DMS114 treated with DMSO at 0.1 percent for 48 hours (cell line): ENCODE measurements around the gene TNMD.
"Not testable (repeated sequence)": the region's sequence is repeated elsewhere in the genome, so short reads cannot be mapped to it uniquely, and the experiment has no call there.

Source experiments
- DNase-seq: peaks from one replicate; lab custom pipeline; 2025; ENCODE audit not compliant: unreplicated experiment; lab: John Stamatoyannopoulos, UW

The TNMD gene

DNA sequence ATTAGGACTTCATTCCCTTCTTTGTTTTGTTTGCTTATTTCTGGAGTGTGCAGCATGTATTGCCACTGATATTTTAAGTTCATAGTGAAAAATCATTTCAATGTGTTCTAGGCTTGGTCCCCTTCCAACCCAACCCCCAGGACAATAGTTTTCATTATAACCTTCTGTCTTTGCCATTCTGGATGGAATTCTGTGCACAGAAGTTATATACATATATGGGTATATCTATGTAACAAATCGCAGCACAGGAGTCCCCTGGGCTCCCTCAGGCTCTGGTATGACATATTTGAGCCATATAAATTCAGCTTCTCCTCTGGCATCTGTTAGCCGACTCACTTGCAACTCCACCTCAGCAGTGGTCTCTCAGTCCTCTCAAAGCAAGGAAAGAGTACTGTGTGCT lies at the start of gene TNMD:
TSS of gene TNMD (plus strand) at position 326 of the 400 bp plus-strand sequence. CDS start 83 bp downstream, outside the sequence.
- no peak for DNase-seq

DNA sequence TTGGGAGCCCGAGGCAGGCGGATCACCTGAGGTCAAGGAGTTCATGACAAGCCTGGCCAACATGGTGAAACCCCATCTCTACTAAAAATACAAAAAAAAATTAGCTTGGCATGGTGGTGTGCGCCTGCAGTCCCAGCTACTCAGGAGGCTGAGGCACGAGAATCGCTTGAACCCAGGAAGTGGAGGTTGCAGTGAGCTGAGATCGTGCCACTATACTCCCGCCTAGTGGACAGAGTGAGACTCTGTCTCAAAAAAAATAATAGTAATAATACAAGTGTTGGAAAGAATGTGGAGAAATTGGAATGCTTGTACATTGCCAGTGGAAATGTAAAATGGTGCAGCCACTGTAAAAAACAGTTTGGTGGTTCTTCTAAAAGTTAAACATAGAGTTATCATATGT lies 19.2 kb upstream of the TNMD start:
- not testable (repeated sequence) for DNase-seq

DNA sequence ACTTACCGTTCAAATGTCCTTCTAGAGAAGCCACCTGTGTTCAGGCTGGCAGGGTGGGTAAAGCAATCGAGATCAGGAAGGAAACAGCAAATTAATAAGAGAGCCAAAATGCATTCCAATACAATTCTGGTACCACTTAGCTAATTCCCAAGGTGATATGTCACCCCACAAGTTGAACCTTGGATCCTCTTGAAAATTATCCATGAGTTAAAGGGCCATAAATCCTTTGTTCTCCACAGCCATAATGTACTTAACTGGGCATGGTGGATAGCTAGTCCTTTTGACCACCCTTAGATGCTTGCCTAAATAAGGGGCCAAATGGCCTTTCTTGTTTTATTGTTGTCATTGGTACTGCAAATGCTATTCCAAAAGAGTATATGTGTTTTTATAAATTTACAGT lies 2.0 kb downstream of the TNMD start:
- no peak for DNase-seq

DNA sequence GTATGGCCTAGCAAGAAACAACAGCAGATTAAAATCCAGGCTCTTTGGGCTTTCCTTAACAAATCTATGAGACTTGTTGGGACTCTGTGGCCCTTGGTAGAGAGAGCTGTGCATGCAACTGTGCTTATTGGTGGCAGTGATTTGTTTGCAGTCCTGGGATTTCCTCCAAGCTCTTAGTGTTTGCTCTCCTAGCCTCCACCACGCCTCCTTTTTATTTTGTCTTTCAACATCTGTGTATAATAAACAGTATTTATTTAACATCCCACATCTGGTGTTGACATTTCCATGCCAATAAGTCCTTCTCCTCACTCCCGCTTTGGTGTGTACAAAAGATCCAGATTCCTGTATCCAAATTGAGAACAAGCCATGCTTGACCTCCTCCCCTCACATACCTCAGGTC lies 3.1 kb downstream of the TNMD start:
- no peak for DNase-seq

DNA sequence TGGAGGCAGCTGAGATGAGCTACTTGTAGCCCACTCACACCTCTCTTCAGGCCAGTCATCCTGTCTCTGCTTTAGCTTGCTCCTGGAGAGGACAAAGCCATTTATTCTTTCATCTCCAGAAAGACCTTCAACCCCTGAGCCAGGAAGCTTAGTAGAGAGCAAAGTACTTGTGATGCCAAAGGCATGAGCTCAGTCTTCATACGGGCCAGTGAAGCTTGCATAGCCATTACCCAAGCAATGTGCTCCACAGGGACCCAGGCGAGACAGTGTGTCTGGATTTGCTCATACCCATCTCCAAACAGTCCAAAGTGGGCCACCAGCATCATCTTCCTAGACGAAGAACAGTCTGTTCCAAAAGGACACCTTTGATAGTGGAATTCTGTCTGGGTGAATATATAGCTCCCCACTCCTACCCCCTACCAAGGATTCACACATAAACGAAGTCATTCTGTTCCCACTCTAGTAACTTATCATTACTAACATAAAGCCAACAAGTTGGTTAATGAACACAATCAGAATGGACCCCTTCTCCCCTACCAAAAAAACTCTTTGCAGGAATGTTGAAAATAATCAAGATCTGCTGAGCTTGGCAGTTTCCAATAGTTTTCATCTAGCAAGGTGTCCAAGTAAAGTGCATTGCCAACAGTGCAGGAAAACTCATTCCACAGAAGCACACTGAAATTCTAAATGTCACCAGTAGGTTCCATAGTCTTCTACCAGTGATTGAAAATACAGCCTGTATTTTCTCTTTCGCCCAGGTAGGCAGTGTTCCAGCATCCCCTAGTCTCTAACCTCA lies 6.7 kb downstream of the TNMD start:
- DNase-seq, result no peak

DNA sequence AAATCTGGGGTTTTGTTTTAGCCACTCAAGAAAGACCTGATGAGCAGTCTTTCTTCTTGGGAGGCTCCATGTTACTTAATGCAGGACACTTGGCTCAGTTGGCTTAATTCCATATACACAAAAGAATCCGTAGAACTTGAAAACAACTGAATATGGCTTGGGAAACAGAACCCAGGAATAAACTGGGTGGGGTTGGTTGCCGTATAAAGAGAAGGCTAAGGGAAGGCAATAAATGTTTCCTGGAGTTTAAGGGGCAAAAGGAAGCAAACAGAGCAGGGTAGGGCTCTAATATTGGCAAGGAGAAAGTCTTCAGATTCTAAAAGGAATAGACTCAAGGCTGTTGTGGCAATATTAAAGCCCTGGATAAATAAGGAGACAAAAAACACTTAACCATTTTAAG lies 8.4 kb downstream of the TNMD start:
- DNase-seq, result no peak

DNA sequence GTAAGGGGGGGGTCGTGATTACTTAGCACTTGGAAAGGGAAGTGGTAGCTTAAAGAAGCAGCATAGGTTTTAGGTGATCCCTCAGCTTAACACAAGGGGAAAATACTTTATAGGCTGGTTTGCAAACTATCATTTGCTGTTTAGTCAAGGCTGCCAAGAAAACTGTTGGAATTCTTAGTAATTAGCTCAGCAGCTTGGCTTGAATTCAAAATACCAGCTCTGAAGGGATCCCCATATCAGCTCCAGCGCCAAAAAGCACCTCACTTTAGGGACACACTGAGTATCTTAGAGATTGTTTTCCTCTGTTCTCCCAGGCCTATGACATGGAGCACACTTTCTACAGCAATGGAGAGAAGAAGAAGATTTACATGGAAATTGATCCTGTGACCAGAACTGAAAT lies 8.8 kb downstream of the TNMD start:
- no peak for DNase-seq

DNA sequence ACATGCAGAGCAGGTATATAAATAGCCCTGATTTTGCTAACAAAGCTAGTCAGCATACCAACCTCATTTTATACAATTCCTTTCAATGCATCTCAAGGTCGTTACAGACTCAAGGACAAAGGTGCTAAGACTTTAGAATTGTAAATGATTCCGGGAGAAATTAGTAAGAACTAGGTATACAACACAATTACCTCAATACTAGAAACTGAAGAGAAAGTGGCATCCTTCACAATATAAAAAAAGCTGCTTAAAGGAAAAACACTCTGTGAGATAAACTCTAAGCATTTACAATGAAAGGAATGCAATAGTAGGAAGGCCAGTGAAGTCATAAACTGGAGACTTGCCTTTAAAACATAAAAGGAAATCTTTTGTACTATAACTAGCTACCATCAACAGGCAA lies 11.9 kb downstream of the TNMD start:
- no peak for DNase-seq

DNA sequence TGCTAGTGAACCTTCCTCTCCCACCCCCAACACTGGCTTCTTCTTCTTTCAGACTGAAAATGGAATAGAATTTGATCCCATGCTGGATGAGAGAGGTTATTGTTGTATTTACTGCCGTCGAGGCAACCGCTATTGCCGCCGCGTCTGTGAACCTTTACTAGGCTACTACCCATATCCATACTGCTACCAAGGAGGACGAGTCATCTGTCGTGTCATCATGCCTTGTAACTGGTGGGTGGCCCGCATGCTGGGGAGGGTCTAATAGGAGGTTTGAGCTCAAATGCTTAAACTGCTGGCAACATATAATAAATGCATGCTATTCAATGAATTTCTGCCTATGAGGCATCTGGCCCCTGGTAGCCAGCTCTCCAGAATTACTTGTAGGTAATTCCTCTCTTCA lies 14.7 kb downstream of the TNMD start:
- no peak for DNase-seq

DNA sequence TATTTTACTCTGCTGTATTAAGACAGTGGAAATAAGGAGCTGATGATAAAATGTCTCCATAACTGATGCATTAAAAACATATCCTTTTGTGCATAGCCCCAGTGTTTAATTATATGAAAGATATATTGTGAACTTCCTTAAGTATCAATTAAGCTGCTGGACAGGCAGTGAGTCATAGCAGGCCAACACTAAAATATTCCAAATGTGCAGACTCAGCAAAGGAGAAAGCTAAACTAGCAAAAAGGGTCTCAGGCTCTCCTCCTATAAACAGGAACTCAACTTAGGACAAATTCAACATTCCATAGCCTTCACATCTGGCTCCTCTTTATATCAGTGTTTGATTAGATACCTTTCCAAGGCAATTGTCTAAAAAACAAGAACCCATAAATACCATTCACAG lies 15.6 kb downstream of the TNMD start:
- no peak for DNase-seq

DNA sequence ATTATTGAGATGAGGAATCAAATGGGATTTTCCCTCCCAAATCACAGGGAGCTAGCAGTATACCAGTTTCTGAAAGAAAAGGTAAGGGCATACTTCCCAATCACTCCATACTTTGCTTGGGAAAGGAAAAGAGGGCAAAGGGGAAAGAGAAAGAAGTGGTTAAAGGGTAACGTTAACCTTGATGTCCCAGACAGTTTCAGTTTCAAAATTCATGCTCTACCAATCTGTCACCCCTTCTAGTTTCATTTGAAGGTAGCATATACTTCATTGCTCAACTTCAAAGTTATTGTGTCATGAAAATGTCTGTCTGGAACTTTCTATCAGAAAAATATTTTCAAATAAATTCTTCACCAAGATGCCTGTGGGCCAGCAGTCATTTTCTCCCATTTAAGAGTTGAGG lies 16.0 kb downstream of the TNMD start:
- DNase-seq, result no peak

DNA sequence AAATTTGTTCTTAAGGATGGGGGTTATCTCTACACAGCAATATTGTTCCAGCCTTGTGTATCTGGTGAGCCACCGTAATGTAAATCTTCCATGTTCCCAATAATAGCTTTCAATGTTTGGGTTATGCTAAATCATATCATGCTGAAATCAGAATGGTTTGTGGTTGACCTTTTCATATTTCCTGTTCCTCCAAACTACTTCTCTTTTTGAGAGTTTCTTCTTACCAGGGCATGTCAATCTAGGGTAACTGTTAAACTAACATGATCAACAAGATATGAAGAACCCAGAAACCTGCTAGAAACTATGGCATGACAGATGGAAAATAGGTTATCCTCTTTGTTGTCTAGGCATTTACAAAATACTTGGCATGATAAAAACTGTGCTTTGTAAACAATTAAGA lies 22.0 kb downstream of the TNMD start:
- DNase-seq, result no peak

DNA sequence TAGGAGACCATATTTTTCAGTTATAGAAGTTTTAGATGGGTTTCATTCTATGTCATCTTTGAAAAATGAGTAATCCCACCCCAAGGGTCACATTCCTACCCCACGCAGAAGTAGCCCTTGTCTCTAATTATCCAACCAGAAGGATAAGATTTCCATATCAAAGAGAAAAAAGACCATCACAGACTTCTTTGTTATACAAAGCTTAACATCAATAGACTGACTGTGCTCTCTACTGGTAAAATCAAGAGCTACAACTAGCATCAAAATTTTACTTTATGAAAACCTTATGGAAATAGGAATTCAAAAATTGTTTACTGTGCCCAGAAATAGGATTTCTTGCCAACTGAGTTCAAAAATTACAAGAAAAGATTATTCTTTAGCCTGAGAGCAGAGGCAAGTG lies 24.9 kb downstream of the TNMD start:
- DNase-seq, result peak; percentile 10

DNA sequence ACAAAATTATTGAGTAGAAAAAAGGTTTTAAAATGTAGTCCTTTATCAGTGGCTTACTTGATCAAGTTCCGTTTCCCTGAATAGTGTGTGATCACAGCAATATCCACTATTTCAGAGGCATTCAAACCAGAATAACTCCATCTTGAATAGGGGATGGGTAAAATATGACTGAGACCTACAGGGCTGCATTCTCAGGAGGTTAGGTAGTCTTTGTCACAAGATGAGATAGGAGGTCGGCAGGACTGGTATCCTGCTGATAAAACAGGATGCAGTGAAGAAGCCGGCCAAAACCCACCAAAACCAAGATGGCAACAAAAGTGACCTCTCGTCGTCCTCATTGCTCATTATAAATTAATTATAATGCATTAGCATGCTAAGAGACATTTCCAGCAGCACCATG lies 27.2 kb downstream of the TNMD start:
- DNase-seq, result no peak

DNA sequence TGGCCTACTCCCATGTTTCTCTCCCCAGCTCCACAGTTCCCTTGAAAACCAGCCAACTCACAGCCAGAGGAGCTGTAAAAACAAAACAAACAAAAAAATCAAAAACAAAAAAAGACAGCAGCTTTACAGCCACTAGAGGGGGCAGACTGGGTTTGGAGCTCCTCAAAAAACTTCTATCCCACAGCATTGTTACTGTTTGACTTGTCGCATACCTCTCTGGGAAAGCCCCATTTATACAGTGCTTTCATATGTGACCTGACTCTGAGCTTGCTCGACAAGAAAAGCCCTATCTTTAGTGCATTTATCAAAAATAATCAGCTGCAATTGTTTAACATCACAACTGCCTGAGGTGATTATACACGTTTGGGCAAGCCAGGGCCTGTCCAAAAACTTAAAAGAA lies 30.3 kb downstream of the TNMD start:
- DNase-seq, result peak; percentile 72

DNA sequence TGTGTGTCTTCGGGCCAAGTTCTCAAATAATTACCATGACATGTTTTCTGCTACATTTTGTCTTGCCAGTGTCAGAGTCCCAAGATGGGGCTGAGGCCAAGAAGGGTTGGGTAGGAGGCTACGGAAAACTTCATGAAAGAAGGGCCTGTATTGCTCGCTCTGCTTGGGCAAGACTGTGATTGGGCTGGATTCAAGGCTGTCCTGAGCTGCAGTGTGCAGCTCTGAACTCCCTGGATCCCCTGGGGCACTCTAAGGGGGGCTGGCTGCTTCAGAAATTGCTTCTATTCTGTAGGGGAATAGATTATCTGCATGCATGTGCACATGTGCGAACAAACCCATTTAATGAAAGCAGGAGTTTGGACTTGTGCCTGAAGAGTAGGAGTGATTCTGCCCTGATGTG lies 38.3 kb downstream of the TNMD start:
- no peak for DNase-seq

DNA sequence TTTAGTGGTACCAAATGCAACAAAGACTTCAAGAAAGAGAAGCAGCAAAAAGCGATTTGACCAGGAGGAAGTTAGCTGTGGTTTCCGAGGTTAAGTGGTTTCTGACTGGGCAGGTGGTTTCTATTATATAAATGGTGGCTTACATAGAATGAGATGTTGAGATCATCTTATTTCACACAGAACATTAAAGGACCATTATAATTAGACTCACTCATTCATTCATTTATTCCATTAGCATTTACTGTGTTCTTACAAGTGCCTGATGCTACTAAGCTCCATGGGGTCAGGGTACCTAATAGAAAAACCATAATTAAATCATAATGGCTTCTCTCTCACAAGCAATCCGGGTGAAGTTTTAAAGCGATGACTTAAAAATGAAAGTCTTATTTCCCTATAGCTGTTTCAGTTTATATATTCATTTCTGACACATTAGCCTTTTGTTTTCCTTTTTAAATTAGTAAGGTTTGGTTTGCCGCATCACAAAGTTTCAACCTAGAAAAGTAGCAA lies 41.3 kb downstream of the TNMD start:
- no peak for DNase-seq

DNA sequence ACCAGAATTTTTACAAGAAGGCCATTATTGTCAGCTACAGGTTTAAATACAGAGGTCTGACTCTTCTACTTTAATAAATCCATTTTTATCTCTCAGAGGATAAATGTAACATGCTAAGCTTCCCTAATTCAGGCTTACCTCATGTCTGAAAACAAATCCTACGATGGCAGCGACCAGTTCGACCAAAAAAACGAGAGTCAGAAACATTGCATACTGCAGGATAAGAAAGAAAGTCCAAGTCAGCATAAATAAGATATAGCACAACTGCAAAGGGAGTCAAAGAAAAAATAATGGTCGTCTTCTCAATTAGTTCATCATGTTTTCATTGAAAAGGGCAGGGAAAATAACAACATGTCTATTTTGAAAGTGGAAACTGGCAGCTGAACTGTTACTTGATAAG lies 50.3 kb downstream of the TNMD start:
- no peak for DNase-seq

DNA sequence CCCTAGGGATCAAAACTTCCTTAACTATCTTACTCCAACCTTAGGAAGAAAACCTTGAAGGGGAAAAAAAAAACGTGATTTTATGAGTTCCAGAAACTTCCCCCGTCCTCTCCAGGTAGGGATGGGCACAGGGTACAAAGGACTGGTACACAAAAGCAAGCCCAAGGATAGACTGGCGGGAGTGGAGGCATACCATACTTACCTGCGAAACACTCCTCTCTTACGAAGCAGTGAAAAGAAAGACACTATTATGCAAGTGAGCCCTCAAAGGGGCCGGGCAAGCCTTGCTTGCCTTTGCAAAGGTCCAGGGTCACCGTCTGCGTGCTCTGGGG lies 51.2 kb downstream of the TNMD start:
- no peak for DNase-seq

DNA sequence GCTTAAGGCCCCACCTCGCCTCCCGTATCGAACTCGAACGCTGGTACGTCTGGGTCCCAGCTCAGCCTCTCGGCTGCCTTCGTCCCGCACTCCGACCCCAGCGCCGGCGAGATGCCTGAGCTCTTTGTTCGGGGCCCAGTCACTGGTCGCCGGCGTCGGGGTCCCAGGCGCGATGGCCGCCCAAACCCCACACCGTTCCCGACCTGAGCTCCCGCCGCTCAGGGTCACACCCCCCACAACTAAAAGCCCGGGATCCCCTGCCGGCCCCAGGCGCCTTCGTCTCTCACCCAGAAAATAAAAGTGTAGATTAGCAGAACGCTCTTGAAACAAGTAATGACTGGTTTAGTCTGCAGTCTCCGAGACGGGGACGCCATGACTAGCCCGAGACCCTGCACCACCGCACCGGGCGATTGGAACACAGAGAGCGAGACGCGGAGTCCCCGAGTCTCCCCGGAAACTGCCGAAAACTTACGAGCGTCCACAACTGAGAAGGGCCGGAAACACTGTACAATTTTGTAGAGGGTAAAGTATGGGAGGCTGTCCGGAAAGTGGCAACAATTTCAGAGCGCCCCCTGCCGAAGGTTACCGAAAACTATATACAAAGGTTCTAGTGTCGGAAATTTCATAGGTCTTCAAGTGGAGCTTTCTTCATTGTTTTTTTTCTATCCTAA lies 51.7 kb downstream of the TNMD start, which contains the start of gene TSPAN6:
TSS of gene TSPAN6 (minus strand) at position 486 of the 671 bp plus-strand sequence. CDS start at position 374, 112 bp downstream.
- DNase-seq, result peak; percentile 91

DNA sequence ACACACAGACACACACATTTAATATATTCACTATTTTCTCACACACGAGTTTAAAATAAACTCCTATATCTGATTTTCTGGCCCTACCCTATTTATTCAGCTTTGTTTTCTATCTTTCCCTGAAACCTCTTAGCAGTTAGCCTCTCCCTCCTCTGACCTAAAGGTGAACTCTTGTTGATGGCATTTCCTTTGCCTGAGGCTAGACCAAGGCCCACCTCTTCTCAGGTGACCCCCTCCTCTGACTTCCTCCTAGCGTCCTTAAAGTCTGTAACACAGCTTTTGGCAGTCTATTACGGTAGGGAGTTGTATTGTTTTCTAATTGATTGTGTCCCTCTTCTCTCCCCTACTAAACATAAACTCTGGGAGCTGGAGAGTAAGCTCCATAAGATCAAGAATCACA lies 57.6 kb downstream of the TNMD start:
- DNase-seq, result no peak

DNA sequence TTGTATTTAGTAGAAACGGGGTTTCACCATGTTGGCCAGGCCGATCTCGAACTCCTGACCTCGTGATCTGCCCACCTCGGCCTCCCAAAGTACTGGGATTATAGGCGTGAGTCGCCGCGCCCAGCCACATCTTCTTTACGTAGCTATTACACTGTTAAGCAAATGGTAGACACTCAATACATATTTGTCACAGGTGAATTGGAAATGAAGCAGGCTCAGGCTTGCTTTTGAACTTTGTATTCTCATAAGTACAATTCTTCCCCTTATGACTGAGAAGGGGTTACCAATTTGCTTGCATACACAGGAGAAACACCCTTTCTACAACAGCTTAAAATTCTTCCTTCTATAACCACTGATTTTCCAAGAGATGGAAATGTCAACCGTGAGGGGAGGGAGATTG lies 58.5 kb downstream of the TNMD start:
- no peak for DNase-seq
